ENCODE results near the gene TUB.

DNA sequence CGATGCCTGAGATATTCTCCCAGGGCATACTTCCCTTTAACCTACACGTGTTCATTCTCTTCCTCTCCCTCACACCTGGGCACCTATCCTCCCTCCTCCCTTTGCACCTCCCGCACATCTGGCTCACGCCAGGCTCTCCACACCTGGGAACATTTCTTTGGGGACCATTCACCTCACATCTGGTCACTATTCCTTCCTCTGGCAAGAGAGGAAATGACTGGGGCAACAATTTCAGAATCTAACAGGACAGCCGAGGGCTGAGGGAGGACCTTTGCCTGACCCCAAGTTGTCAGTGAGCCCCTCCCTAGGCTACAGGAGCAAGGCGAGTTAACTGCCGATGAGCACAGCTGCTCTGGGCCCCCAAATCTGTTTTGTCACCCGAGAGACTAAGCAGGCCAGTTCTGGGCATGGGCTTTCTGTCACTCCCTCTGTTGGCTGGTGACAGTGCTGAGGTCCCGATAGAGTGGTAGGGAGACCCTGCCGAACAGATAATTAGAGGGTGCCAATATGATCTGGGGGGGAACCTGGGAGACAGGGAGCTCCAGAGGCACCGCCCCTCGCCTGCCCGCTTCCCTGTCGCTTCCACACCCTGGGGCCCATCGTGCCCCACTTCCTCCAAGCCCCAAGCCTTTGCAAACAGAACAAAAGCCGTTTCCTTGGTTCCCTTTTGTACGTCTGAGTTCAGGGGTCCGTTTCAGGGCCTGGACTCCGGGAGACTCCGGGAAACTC is 48.3 kb upstream of the TUB start:
- TF ChIP-seq, protein P1, sequence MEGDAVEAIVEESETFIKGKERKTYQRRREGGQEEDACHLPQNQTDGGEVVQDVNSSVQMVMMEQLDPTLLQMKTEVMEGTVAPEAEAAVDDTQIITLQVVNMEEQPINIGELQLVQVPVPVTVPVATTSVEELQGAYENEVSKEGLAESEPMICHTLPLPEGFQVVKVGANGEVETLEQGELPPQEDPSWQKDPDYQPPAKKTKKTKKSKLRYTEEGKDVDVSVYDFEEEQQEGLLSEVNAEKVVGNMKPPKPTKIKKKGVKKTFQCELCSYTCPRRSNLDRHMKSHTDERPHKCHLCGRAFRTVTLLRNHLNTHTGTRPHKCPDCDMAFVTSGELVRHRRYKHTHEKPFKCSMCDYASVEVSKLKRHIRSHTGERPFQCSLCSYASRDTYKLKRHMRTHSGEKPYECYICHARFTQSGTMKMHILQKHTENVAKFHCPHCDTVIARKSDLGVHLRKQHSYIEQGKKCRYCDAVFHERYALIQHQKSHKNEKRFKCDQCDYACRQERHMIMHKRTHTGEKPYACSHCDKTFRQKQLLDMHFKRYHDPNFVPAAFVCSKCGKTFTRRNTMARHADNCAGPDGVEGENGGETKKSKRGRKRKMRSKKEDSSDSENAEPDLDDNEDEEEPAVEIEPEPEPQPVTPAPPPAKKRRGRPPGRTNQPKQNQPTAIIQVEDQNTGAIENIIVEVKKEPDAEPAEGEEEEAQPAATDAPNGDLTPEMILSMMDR (conservative IDR thresholded peaks at IDR 0.05 in 1 of 2, IDR thresholded peaks at IDR 0.05 in 1 of 2; ENCODE audit: low read depth in 1 of 2, low read length in 2 of 2) = no peak
- TF ChIP-seq EZH2 (IDR thresholded peaks at IDR 0.05; ENCODE audit: low read length, missing control alignments) = no peak

Measured in fibroblast of lung (primary cell).